PC-9 (cell line): ENCODE results near the gene HCLS1. TPM values are rescaled to one million over a fixed set of nuclear protein-coding genes. Genes with fewer than 3 reads are reported as not detected.

Experiments
- BruUV-seq: library from RNA; stranded (reverse); fragments of 400-500 nt; replicated peaks from 2 replicates; lab custom pipeline; 2021; lab: Mats Ljungman, UMichigan
- CTCF ChIA-PET: fragments of 300-600 bp; sonication (Branson Sonifier 250); formaldehyde crosslinking; loops from one replicate; lab custom pipeline; 2022; ENCODE audit warnings: antibody characterized with exemption; lab: Charles Lee
- POLR2A ChIA-PET: fragments of 300-600 bp; sonication (Branson Sonifier 250); formaldehyde crosslinking; loops from one replicate; lab custom pipeline; 2022; ENCODE audit warnings: antibody characterized with exemption; ENCODE audit not compliant: unreplicated experiment; lab: Charles Lee
- DNase-seq, 2 experiments: peaks; one replicate each; pipeline versions ENCODE4 v3.0.0 to v3.0.0-alpha.2; 2015 to 2022; ENCODE audit warnings: mixed read lengths in 1 of 2
- H2AFZ ChIP-seq: fragments of 200-600 bp; sonication (generic); 2 replicates; pipeline ENCODE4 v1.8.1; 2017; ENCODE audit warnings: antibody characterized with exemption
- H3F3A ChIP-seq: fragments of 200-600 bp; sonication (generic); 2 replicates; pipeline ENCODE4 v1.8.1; 2017; ENCODE audit warnings: antibody characterized with exemption, mild to moderate bottlenecking, low read depth; ENCODE audit not compliant: insufficient read depth
- H3K27ac ChIP-seq: fragments of 200-600 bp; sonication (generic); 2 replicates; pipeline ENCODE4 v1.6.1; 2016; ENCODE audit warnings: mixed run types
- H3K27me3 ChIP-seq: fragments of 200-600 bp; sonication (generic); 2 replicates; pipeline ENCODE4 v1.6.1; 2016; ENCODE audit warnings: low read depth, mixed run types; ENCODE audit not compliant: insufficient read depth
- H3K36me3 ChIP-seq: fragments of 200-600 bp; sonication (generic); 2 replicates; pipeline ENCODE4 v1.6.1; 2016; ENCODE audit warnings: low read depth, mixed run types
- H3K4me1 ChIP-seq: fragments of 200-600 bp; sonication (generic); replicated peaks from 2 replicates; pipeline ENCODE4 v1.6.1; 2016; ENCODE audit warnings: mixed run types; ENCODE audit not compliant: insufficient read depth
- H3K4me2 ChIP-seq: fragments of 200-600 bp; sonication (generic); 2 replicates; pipeline ENCODE4 v1.6.1; 2017; ENCODE audit warnings: mixed run types
- H3K4me3 ChIP-seq: fragments of 200-600 bp; sonication (generic); 2 replicates; pipeline ENCODE4 v1.6.1; 2016; ENCODE audit warnings: mixed run types
- H3K79me2 ChIP-seq: fragments of 200-600 bp; sonication (generic); 2 replicates; pipeline ENCODE4 v1.6.1; 2017; ENCODE audit warnings: low read depth, mixed run types
- H3K9me2 ChIP-seq: fragments of 200-600 bp; sonication (generic); 2 replicates; pipeline ENCODE4 v1.8.1; 2017; ENCODE audit warnings: mild to moderate bottlenecking; ENCODE audit not compliant: insufficient read depth
- H3K9me3 ChIP-seq: fragments of 200-600 bp; sonication (generic); 2 replicates; pipeline ENCODE4 v1.8.1; 2016; ENCODE audit warnings: low read depth; ENCODE audit not compliant: insufficient read depth
- H4K20me1 ChIP-seq: fragments of 200-600 bp; sonication (generic); 2 replicates; pipeline ENCODE4 v1.8.1; 2017; ENCODE audit not compliant: insufficient read depth
- CTCF ChIP-seq: fragments of 200-600 bp; sonication (generic); conservative IDR thresholded peaks from 2 replicates; pipeline ENCODE4 v1.6.1; 2017; ENCODE audit warnings: mixed run types, antibody characterized with exemption, mild to moderate bottlenecking, moderate library complexity
- EZH2 ChIP-seq: fragments of 200-600 bp; sonication (generic); IDR thresholded peaks from 2 replicates; pipeline ENCODE4 v1.8.0; 2017; ENCODE audit warnings: antibody characterized with exemption, low read depth
- intact Hi-C: fragments of 100-400 bp; cut with micrococcal nuclease; formaldehyde crosslinking; loops from one replicate; pipeline ENCODE4 v1.10.0; 2022; ENCODE audit not compliant: unreplicated experiment
- total RNA-seq: library from RNA; stranded (reverse); gene quantifications from 2 replicates; pipeline ENCODE4 v1.2.3, GENCODE V29; 2021

HCLS1 gene
- total RNA-seq, 1 experiment from 2014 or later = 2.2 TPM

DNA sequence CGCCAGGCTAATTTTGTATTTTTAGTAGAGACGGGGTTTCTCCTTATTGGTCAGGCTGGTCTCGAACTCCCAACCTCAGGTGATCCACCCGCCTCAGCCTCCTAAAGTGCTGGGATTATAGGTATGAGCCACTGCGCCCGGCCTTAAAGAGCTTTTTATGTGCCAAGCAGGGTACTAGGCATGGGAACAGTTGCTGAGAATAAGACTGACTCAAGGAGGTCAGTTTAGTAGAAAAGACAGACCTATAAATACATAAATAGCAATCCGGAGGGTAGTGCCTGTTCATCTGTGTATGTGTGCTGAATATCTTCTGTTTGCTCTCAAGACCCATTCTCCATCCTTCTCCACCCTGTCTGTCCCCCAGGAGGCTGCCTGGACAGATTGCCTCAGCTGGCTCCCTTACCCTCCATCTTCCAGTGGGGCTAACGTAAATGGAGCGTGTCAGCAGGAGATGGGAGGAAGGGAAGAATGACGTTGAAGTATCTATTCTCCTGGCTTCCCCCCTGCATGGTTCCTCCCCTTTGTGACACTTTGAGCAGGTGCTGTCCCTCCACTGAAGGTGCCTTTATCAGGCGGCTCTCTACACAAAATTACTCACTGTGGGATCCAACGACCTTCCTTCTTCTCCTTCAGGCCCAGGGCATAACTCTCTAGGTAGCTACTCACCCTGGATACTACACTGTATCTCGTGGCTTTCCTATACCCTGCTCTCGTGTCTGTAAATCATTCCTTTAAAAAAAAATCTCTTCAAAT is 36.4 kb downstream of the HCLS1 start:
- no peak overlapping the region for H2AFZ ChIP-seq
- no peak overlapping the region for H3K4me3 ChIP-seq
- no peaks in the 10 kb centered on the region for H3K79me2 ChIP-seq
- no peaks in the 10 kb centered on the region for H3K9me3 ChIP-seq
- no peak for DNase-seq
- POLR2A ChIA-PET = no interaction called here
- TF ChIP-seq CTCF = no peak
- TF ChIP-seq EZH2 = no peak
- H3K27me3 ChIP-seq = no peaks in the 10 kb centered on the region
- H3K36me3 ChIP-seq = no peaks in the 10 kb centered on the region
- H3K27ac ChIP-seq = no peak overlapping the region
- H3F3A ChIP-seq = no peaks in the 10 kb centered on the region
- no peaks in the 10 kb centered on the region for H3K4me1 ChIP-seq
- intact Hi-C loops = no loop called here
- no peak overlapping the region for H3K4me2 ChIP-seq
- 0 out of 2 replicates have a peak, but pooled peaks cover 5% of the 10 kb centered on the region for H3K9me2 ChIP-seq
- CTCF ChIA-PET = no interaction called here
- H4K20me1 ChIP-seq = no peaks in the 10 kb centered on the region
- BruUV-seq = no TSS peak

DNA sequence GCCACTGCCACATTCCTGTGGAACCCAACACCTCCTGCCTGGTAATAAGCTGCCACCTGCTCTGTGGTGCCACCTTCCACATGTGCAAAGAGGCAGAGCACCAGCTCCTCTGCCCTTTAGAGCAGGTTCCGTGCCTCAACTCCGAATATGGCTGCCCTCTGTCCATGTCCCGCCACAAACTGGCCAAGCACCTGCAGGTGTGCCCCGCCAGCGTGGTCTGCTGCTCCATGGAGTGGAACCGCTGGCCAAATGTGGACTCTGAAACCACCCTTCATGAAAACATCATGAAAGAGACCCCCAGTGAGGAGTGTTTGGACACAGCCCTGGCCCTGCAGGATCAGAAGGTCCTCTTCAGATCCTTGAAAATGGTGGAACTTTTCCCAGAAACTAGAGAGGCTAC is 39.2 kb downstream of the HCLS1 start:
- Histone ChIP-seq H3K36me3 (no peaks in the 10 kb centered on the region), H3K27me3 (no peaks in the 10 kb centered on the region), H3K4me2 (no peak overlapping the region), H3K79me2 (no peaks in the 10 kb centered on the region), H3F3A (no peaks in the 10 kb centered on the region), H3K4me3 (no peak overlapping the region), H3K9me2 (no peaks in the 10 kb centered on the region), H4K20me1 (no peaks in the 10 kb centered on the region), H3K9me3 (no peaks in the 10 kb centered on the region), H3K4me1 (no peaks in the 10 kb centered on the region), H2AFZ (no peak overlapping the region), H3K27ac (no peak overlapping the region)
- intact Hi-C loops = no loop called here
- ChIA-PET POLR2A (no interaction called here), CTCF (no interaction called here)
- BruUV-seq = no TSS peak
- TF ChIP-seq CTCF = no peak
- TF ChIP-seq EZH2 = no peak
- no peak for DNase-seq

DNA sequence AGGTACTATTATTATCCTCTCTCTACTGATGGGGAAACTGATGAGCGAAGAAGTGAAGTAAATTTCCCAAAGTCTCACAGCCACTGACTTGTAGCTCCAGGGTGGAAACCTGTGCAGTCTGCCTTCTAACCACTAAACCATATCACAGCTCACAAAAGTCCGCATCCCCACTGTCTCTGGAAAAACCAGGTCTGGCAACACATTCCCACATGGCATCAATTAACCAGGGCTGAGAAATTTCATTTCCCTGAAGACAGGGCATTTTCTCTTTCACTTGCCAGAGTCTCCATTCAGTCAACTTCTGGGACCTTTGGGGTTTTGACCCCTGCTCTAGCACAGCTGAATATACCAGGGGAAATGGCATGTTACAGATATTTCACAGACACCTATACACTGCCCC is 41.0 kb downstream of the HCLS1 start:
- TF ChIP-seq EZH2 (no peak), CTCF (no peak)
- H2AFZ ChIP-seq = no peak overlapping the region
- H3K9me3 ChIP-seq = no peaks in the 10 kb centered on the region
- H3K79me2 ChIP-seq = no peaks in the 10 kb centered on the region
- no peak for DNase-seq
- no peak overlapping the region for H3K27ac ChIP-seq
- intact Hi-C loops = no loop called here
- BruUV-seq = no TSS peak
- no peaks in the 10 kb centered on the region for H3K9me2 ChIP-seq
- H3K36me3 ChIP-seq = no peaks in the 10 kb centered on the region
- no peaks in the 10 kb centered on the region for H4K20me1 ChIP-seq
- H3K4me3 ChIP-seq = no peak overlapping the region
- ChIA-PET POLR2A (no interaction called here), CTCF (no interaction called here)
- no peak overlapping the region for H3K4me2 ChIP-seq
- no peaks in the 10 kb centered on the region for H3K4me1 ChIP-seq
- no peaks in the 10 kb centered on the region for H3K27me3 ChIP-seq
- H3F3A ChIP-seq = no peaks in the 10 kb centered on the region
